Central memory CD4-positive, alpha-beta T cell (primary cell): ENCODE results near the gene EPS8L2.

Source experiments
- DNase-seq: peaks from one replicate; pipeline ENCODE4 v3.0.0; 2022

EPS8L2 gene

DNA sequence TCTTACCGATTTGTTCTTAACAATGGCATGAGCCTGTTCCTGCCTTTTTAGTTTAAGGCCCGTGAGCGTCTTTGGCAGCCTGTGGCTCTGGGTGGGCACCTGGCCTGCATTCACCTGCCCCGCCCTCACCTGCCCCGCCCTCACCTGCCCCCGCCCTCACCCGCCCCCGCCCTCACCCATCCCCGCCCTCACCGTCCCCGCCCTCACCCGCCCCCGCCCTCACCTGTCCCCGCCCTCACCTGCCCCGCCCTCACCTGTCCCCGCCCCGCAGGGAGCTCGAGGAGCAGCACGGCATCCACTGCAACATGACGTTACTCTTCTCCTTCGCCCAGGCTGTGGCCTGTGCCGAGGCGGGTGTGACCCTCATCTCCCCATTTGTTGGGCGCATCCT lies 57.0 kb downstream of the EPS8L2 start:
- DNase-seq = no peak

DNA sequence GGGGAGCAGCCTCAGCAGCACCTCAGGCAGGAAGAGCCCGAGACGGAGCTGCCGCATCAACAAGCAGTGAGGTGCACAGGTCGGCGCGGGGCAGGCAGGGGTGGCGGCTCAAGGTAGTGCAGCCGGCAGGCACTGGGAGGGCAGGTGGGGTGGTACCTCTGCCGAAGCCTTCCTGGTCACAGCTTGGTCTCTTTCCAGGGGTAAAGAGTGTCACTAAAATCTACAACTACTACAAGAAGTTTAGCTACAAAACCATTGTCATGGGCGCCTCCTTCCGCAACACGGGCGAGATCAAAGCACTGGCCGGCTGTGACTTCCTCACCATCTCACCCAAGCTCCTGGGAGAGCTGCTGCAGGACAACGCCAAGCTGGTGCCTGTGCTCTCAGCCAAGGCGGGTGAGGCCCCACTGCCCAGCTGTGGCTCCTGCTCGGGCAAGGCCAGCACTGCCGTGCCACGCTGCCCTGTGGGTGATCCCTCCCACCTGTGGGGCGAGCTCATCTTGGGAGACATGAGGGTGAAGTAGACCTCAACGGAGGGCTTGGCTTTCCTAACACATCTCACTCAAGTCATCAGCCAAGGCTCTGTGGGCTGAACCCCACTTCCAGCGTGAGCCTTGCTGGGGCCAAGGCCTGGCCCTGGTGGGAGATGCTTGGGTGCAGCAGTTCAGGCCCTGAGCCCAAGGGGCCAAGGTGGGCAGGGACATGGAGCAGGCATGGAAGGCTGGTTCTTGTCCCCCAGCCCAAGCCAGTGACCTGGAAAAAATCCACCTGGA lies 57.7 kb downstream of the EPS8L2 start:
- no peak for DNase-seq

DNA sequence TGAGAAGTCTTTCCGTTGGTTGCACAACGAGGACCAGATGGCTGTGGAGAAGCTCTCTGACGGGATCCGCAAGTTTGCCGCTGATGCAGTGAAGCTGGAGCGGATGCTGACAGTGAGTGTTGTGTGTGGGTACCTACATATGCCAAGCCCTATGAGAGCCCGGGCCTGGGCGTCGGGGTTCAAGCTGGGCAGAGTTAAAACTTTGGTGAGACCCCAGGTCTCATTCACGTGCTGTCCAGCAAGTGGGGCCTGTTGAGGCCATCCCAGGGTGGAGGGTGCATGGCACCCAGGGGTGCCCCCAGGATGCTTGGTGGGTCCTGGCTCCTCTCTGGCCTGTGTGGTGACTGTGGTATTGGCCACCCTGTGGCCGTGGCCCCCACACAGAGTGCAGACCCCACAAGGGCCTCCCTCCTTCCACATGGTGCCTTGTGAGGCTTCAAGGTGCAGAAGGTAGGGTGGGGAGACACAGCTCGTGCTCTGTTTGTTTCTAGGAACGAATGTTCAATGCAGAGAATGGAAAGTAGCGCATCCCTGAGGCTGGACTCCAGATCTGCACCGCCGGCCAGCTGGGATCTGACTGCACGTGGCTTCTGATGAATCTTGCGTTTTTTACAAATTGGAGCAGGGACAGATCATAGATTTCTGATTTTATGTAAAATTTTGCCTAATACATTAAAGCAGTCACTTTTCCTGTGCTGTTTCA lies 58.4 kb downstream of the EPS8L2 start:
- DNase-seq = no peak

DNA sequence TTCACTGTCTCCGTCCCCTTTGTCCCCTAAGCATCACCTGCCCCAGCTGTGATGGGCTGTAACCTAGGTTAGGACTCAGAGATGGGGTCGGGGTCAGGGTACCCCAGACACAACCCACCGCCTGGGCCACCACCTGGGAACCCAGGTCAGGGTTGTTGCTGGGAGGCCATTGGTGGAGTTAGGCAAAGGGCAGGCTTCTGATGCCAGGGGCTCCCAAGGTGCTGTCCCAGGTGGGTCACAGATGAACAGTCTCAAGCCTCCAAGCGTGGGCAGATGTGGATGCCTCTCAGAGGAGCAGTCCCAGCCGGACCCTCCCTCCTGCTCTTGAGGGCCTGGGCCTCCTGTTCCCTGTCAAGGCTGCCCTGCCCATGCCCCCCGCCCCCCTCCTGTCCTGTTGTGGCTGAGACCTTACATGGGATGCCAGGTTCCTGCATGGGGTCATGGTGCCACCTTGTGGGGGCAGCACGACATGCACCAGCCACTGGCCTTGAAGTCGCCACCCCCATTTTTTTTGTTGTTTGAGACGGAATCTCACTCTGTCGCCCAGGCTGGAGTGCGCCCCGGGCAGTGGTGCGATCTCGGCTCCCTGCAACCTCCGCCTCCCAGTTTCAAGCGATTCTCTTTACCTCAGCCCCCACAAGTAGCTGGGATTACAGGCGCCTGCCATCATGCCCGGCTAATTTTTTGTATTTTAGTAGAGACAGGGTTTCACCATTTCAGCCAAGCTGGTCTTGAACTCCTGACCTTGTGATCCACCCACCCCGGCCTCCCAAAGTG lies 59.2 kb downstream of the EPS8L2 start:
- DNase-seq = peak; percentile 55

DNA sequence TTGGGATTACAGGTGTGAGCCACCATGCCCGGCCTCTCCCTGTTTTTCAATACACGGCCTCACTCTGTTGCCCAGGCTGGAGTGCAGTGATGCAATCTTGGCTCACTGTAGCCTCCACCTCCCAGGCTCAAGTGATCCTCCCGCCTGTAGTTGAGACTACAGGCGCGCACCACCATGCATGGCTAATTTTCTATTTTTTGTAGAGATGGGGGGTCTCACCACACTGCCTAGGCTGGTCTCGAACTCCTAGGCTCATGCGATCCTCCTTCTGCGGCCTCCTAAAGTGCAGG lies 59.7 kb downstream of the EPS8L2 start:
- no peak for DNase-seq

DNA sequence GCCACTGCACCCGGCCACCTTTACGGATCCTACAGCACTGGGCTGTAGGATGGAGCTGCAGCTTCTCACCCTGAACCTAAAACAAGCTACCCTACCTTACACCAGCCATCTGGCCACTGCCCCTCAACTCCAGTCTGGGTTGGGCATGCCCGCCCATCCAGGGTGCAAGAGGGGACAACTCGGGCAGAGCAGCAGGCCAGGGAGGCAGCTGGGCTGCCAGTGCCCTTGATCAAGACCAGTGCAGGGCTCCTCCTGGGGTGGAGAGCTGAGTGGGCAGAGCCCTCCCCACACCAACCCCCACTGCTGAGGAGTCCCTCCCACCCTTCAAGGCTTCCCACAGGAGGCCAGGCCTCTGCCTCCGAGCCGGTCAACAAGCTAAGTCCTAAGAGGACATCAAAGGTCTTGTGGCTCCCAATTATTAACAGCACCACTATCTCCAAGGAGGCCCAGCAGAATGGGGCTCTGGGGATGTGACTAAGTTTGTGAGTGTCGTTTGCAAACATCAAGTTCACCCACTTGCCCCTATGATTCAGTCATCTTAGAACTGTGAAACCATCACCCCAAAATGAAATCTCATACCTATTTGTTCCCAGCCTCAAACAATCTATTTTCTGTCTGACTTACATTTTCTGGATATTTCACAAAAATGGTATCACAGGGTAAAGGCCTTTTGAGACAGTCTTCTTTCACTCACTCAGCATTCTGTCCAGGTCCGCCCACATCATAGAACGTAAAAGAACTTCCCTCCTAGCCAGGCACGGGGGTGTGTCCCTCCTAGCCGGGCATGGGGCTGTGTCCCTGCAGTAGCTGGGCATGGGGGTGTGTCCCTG lies 60.3 kb downstream of the EPS8L2 start:
- DNase-seq = no peak

DNA sequence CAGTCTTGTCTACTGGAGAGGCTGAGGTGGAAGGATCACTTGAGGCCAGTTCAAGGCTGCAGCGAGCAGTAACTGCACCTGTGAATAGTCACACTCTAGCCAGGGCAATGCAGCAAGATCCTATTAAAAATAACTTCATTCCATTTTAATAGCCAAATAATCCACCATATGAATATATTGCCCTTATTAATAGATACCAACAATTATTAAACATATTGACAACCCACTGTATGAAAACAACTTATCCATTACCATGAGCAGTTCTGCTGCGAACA lies 60.8 kb downstream of the EPS8L2 start:
- no peak for DNase-seq

DNA sequence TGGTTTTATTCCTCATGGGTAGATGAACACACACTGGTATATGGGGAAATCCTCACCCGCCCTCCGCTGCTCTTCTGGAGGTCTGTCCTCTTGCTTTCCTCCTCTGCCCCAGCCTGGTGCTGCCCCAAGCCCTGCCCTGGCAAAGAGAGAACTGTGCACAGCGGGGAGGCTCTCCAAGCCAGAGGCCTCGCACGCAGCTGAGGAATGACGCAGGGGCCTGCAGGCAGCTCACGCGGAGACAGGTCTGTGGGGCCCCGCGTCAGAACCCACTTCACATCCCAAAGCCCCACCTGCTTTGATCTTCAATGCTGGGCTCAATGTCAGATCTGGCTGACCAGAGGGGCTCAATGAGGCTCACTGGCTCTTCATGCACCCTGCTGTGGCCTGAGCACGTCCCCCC lies 61.2 kb downstream of the EPS8L2 start:
- no peak for DNase-seq

DNA sequence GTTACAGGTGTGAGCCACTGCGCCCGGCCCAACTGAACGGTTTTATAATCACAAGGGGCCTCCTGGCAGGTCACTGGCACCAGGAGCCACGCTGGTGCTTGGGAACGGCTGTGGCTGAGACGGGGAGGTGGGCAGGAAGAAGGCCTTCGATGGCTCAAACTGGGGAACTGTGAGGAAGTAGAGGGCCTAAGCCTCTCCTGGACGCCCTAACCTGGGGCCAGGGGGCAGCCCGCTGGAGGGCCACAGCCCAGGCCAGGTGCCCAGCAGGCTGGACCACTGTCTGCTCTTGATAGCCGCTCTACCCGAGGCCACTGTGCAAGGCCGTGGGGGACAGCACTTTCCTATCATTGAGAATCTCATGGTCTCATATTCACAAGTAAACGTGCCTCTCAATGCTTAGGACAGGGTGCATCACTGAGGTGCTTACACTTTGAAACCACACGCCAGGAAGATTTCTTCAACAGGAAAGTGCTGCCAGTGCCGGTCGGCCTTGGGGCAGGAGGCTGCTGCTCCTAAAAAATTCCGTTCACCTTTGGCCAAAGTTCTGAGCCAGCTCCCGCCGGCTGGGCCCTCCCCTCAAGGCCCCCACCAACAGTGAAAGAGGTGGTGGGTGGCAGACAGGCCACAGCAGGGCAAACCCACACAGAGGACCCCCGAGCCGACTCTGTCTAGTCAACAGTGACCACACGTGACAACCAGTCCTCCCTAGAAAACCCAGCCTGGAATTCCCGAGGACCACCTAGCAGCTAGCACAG lies 64.0 kb downstream of the EPS8L2 start:
- DNase-seq = no peak

DNA sequence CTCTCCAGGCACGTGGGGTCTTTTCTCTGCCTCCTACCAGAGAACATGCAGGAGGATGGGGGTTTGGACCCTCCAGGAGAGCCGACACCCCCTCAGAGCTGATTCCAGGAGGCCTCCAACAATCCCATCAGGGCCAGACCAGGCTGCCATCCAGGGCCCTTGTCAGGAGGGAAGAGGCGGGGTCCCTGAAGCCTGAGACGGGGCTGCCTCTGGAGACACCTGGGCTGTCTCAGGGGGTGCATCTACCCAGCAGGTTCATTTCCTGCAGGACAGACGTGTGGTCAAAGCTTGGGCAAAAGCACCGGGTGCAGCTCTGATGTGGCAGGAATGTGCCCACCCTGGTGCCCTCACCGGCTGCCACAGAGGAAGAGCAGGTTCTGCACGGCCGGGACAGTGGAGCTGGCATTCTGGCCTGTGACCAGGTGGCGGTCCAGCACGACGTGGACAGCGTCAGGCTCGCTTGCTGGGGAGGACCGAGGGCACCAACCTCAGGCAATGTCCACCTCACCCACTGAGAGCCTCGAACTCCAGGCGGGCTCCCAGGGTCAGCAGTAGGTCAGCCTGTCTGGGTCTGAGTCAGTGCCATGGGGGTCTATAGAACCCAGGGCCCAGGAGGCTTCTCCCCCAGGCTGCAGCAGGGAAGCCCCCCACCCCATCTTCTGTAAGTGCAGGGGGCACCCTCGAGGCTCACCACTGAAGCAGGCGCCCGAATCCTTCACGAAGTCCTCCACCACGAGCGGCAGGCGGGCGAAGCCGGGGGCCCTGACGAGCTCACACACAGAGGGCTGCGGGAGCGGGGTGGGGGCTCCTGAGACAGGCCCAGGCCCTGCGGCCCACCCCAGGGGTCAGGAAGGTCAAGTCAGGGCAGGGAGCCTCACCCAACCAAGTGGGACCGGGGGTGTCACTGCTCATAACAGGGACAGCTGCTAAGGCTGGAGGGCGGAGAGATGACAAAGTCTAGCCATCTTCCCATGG lies 64.9 kb downstream of the EPS8L2 start:
- no peak for DNase-seq

DNA sequence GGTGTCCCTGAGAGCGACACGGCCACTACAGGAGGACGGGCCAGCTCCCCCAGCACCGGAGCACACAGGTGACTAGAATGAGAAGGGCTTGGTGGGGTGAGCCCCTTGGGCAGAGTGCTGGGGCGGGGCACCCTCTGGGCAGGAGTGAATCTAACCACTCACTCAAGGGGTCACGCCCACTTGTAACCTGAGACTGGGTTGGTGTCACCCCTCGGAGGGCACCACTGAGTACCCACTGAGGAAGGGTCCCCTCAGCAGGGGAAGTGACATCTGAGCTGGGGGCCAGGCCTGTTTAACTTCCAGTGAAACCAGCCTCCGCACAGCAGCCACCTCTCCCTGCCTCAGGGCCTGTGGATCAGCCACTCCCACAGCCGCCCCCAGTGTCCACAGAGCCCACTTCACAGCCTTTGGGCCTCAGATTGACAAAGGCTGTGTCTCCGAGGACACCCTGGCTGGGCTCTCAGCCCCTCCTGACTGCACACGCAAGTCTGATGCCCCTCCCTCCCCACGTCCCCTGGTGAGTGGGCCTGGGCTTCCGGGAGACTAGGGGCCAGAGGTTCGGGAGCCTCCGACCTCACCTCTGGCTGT lies 65.7 kb downstream of the EPS8L2 start:
- DNase-seq = no peak

DNA sequence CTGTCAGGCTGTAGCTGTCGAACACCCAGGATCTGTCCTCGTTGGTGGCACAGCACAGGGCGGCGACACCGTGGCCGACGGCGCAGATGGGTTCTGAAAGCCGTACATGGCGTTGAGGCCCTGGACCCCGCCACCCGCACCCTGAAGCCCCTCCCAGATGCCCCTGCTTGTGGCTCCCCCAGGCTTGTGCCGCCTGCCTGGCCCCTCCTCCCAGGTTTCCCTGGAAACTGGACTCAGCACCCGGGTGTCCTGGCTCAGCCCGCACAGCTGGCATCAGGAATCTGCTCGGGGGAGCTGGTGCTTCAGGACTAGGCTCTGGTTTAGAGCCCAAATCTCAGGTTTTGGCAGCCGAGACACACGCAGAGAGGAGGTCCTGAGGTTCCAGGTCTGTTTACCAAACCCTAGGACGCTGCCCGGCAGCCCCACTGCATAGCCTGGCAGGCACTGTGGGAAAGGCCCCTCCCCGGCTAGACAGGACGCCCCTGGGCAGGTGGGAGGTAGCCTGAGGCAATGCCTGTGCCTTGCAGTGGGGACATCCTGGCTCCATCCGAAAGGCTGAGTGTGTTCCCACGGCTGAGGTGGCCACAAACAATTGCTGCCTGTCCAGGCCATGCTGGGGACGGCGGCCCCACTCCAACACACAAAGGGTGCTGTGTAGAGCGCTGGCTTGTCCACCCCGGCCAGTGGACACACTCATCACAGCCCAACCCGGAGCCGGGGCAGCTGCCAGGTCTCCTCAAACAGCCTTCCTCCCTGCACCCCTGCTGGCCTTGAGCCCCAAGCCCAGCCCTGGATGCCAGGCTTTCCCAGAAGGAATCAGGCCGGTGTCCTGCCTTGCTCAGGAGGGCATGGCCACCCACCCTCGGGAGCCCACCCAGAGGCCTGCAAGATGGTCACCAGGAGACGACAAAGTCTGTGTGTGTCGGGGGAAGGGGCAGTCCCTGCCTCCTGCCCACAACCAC lies 66.7 kb downstream of the EPS8L2 start:
- no peak for DNase-seq

DNA sequence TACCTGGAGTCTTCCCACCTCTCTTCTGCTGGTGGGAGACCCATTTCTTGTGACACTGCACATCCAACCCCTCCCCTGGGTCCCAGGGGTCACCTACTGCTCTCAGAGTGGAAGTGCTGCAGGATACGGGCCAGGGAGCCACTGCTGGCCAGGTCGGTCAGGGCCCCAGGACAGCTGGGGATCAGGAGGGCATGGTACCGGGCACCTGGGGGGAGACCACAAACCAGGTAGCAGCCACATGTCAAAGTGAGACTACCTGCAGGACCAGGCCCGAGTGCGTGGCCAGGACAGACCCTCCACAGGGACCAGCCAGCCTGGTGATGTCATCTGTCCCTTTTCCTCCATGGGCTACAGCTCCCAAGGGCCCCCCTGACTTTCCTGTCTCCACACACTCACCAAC lies 67.4 kb downstream of the EPS8L2 start:
- DNase-seq = no peak

DNA sequence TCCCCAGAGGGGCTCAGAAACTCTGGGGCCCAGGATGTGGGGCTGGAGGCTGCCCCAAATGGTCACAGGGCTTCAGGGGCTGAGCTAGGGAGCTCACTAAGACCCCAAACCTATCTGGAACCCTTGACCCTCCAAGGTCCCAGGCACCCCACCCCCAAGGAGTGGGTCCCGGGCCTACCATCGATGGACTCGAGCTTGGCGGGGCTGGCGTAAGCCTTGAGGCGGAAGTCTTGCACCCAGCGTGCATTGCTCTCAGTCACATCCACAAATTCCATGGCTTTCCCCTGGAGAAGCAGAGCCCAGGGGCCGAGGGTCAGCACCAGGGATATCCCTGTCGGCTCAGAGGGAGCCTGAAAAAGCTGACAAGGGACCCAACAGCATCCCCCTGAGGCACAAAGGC lies 67.8 kb downstream of the EPS8L2 start:
- DNase-seq = no peak

DNA sequence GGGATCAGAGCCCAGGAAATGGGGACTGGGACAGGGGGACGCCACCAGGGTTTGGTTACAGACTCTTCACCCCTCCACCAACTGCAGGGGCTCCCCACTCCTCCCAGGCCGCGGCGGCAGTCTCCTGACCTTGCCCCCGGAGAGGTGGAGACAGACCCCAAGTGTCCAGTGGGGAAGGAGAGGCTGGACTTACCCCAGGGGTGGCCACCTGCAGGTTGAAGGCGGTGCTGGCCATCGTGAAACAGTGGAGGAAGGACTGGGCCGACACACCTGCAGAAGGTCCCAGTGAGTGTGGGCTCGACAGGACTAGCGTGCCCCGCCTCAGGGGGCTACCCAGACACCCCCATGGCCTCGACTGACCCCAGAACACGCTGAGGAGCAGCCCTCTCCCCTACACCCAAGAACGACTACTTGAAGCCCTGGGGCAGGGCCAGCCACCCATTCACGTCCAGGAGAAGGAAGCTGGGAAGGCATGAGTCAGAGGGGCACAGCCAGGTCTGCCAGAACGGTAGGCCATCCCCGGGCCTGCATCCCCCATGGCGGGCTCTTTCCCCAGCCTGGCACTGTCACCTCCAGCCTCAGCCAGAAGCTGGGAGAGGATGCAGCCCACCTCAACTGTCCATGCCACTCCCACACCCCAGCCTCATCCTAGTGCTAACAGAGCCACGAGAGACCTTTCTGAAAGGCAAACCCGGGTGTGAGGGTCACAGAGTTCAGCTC lies 69.0 kb downstream of the EPS8L2 start:
- no peak for DNase-seq

DNA sequence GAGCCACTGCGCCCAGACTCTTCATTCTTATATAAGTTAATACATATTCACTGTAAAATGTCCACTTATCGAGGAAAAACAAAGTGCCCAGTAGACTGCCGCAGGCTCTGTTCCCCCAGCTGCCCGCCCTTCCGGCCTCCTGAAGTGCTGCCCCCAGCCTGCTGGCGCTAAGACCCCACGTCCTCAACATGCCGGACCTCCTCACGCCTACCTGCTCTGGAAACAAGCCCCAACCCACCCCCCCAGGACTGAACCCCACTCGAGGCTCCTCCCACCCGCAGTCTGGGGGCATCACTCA lies 70.2 kb downstream of the EPS8L2 start:
- no peak for DNase-seq

DNA sequence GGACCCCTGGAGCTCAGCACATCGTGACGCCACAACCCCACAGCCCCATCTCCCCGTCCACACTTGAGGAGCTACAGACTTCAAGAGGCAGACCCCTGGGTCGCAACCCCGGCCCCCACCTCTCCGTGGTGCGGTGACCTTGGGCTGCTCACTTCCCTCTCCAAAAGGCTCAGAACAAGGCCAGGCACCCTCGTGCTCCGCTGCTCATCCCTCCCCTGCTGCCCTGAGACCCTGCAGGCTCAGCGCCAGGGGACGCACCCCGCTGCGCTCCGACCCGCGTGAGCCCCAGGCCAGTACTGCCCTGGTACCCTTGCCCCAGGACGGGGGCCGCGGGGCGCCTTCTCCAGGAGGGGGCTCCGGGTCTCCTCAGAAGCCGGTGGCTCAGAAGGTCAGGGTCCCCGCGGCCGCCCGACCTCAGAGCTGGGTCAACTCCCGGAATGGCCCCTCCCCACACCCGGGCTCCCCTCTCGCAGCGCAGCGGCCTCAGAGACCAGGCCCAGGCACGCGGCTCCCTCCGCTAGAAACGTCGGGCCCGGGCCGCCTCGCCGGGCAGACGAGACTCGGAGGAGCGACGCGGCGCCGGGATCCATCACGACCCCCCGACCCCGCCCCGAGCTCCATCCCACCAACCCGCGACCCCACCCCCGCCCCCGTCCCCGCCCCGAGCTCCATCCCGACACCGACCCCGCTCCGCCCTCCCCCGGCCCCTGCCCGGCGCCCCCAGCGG lies 70.7 kb downstream of the EPS8L2 start:
- DNase-seq = no peak
